CD4-positive, alpha-beta T cell treated with Interleukin-10 for 1 hour (primary cell): ENCODE results near the gene DRD2.
"Not testable (repeated sequence)": the region's sequence is repeated elsewhere in the genome, so short reads cannot be mapped to it uniquely, and the experiment has no call there.

Source experiments
- DNase-seq: peaks from one replicate; pipeline ENCODE4 v3.0.0-alpha.2; 2020

The DRD2 gene

GRCh38 chr11:113475160-113475761 is at the start of gene DRD2:
Gene DRD2 (minus strand): TSS chr11:113475398. CDS start chr11:113424651, 50,747 bp downstream.
- DNase-seq: no peak

DNA sequence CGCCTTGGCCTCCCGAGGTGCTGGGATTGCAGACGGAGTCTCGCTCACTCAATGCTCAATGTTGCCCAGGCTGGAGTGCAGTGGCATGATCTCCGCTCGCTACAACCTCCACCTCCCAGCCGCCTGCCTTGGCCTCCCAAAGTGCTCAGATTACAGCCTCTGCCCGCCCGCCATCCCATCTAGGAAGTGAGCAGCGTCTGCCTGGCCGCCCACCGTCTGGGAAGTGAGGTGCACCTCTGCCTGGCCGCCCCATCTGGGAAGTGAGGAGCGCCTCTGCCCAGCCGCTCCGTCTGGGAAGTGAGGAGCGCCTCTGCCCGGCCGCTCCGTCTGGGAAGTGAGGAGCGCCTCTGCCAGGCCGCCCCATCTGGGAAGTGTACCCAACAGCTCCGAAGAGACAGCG is 48.7 kb upstream of the DRD2 start:
- not testable (repeated sequence) for DNase-seq

- DNase-seq: no peak
Observed at GRCh38 chr11:113521737-113522517, 46.7 kb upstream of the DRD2 start.

DNA sequence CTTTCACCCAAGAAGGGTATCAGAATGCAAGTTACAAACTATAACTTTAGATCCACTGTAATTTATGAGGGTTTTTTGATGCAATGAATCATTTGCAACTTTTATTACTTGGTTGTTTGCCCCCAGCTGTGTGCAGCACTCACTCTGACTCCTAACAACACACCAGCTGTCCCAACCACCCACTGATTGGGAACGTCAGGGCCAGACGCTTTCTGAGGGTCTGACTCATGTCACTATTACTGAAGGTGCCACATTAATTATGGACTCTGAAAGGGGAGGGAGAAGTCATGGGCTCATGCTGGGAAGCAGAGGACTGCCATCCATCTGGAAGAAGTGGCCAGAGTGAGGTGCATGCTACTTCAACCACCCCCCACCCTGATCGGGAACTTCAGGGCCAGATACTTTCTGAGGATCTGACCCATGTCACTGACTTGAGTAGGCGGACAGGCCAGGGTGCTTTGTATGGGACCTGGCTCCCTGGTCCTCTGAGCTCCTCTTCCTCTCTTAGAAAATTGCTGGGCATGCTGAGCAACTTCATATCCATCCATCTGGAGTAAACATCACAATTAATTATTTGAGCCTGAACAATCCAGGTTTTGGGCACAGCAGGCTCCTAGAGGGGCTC is 44.9 kb upstream of the DRD2 start:
- no peak for DNase-seq

DNA sequence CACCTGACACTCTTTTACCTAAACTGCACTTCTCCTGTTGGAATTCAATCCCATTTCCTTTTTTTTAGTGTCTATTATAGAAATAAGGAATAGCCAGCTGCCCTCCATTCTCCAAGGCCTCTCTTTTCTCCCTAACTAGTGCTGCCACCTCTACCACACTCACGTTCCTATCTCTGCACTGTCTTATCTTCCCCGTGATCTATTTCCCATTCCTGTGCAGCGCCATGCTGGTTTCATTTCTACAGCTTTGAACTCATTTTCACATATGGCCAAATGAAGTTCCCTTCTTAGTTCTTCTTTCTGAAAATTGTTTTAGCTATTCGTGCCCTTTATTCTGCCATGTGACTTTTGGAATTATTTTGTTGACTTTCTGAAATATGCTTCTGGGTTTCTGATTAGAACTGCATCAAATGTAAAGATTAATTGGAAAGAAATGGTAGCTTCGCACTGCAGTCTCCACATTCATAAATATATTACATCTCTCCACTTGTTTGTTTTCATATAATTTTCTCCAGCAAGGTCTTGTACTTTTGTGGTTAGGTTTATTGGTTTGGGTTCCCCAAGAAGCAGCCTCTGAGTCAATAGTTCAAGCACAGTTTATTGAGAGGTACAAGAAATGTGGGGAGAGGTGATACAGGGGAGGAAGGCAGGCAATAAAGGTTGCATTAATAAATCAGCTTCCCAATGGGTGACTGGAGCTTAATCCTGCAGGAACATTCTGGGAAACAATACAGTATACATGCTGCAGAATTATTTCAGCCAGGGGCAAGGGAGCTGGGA is 43.7 kb upstream of the DRD2 start:
- DNase-seq: no peak

GRCh38 chr11:113517361-113517760 is 42.2 kb upstream of the DRD2 start:
- no peak for DNase-seq

DNA sequence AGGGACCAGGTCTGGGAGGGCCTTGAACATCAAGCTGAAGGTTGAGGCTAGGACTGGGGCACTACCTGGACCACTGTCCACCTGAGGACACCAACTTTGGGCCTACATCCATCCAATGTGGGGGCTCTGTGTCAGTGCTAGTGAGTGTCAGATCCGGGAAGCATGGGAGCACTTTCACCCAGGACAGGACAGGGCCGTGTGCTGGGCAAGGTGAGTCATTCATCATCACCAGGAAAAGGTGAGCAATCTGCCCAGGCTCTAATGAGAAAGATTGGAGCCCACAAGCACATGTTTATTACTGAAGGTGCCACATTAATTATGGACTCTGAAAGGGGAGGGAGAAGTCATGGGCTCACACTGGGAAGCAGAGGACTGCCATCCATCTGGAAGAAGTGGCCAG is 39.7 kb upstream of the DRD2 start:
- DNase-seq: no peak

GRCh38 chr11:113507341-113507740 is 32.1 kb upstream of the DRD2 start:
- DNase-seq: no peak

GRCh38 chr11:113506893-113507292 is 31.7 kb upstream of the DRD2 start:
- no peak for DNase-seq

GRCh38 chr11:113506461-113506860 is 31.3 kb upstream of the DRD2 start:
- DNase-seq: no peak

DNA sequence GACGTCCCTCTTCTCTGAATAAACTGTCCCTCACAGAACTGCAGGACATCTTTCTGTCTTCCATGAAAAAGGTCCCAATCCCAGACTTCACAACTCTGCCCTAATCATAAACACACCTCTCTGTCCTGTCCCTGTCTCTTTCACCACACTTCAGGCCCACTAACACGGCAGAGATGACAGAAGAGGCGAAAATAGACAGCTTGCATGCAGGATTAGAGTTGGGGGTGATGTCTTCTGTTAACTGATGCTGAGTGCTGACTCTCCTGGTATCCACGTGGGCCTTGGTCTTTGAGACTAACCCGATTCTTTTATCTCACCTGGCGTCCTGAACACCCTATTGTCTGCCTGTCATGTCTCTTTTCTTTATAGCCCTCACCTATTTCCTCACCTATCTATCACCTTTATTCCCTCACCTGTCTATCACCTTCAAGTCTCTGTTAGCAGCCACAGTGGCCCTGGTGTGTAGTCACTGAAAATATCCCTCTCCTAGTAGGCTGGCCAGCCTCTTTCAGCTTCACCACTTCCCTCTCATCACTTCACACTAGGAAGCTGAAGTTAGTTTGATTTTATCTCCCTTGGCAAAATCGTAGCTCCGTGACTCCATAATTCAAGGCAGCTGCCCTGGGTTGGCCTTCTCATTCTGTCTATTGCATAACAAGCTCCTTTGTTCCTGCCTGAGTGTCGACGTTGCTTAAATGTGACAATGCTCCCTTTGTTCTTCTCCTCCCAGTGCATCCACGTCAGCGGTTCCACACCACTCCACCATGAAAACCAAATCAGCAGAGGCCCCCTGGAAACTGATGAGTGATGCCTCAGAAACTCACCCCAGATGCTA is 30.6 kb upstream of the DRD2 start:
- no peak for DNase-seq

GRCh38 chr11:113505046-113505445 is 29.8 kb upstream of the DRD2 start:
- DNase-seq: no peak

DNA sequence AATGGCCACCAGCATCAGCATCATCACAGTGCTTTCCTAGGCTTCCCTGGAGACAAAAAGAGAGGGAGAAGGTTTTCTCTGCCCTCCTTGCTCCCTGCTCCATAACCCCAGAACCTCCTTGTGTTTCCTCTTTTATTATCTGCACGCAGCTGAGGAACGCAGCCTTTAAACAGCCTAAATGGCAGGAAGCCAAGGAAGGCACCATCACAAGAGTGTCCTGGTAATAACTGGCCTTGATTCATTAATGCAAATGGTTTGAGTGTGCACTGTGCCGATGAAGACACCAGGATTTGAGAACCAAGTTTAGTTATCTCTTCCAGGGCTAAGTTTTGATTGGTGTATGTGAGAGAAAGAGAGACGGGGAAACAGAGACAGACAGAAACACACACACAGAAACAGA is 29.4 kb upstream of the DRD2 start:
- no peak for DNase-seq

DNA sequence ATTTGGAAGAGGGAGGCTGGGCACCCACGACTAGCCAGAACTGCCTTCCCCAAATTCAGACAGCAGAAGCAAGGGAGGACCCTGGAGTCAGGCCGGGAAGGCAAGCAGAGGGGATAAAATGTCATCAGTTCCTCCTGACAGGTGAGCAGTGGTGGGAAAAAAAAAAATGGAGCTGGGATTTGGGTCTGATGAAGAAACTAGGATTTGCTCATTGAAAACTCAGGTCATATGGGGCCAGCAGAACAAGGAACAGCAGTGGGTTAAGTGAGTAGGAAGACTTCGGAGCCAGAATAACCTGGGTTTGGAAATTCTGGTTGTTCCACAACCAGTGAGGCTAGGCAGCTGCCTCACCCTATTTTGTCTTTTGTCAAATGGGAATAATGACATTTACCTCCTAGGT is 28.9 kb upstream of the DRD2 start:
- no peak for DNase-seq

DNA sequence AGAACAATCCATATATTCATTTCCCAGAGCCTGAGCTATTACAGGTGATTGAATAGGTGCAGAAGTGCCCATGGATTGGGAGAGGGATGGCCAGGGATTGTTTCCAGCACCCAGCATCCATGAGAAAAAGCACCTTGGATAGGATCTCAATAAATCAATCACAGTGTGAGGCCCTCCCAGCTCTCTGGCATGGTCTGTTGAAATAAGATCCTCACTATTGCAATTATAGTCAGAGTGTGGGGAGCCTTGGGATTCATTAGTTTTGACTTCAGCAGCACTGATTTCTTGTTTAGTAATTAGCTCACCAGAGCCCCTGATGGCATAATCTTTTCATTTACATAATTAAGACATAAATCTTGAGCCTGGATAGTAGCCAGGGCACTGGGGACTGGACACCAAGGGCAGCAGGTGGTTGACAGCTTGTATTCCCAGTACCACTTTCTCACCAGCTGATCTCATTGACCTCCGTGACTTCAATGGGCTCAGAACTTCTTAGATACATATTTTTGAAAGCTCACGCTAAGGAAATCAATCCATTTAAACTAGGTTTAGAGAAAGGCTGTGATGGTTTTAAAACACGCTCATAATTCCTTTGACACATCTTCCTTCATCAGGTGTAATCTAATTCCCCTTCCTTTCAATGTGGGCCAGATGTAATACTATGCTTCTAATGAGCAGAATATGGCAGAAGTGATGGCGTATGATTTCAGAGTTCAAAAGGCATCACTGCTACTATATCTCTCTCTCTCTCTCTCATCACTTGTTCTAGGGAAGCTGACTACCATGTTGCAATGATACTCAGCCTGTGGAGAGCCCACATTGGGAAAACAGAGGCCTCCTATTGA is 22.1 kb upstream of the DRD2 start:
- no peak for DNase-seq

- DNase-seq: no peak
Observed at GRCh38 chr11:113496026-113496651, 20.9 kb upstream of the DRD2 start.

GRCh38 chr11:113494021-113494420 is 18.8 kb upstream of the DRD2 start:
- no peak for DNase-seq

- DNase-seq: no peak
Observed at GRCh38 chr11:113493206-113493605, 18.0 kb upstream of the DRD2 start.

DNA sequence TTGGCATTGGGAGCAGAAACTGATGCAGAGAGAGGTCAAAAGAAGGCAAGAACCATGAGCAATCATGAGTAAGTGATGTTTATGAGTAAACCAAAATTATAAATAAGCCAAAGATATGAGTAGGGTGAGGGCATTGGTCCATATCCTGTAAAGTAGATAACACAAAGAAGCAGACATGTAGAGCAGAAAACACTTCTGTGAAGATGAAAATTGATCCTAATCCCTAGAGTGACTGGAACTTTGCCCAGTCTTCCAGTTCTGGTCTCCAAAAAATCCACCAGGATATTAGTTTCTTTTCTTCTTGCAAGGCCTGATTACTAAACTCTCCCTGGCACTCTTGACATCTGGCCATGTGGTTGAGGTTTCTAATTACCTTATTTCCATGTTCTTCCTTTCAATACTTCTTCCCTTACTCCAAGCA is 13.7 kb upstream of the DRD2 start:
- DNase-seq: no peak

GRCh38 chr11:113487622-113488021 is 12.4 kb upstream of the DRD2 start:
- DNase-seq: no peak

DNA sequence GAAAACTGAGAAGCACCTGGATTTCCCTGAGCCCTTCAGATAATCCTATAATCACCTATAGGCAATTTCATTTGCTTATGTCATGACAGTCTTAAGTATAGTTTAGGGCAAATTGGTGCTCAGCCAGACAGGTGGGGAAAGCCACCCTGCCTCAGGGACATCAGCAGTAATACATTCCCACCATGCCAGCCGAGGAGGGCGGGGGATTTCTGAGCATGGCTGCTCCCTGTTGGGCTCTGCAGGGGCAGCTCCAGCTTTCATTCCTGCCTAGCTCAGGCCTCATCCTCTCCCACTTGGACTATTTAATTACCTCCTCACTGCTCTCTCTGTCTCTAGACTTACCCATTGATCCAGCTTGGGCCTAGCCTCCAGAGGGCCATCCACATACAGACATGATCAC is 9.0 kb upstream of the DRD2 start:
- no peak for DNase-seq
